Ovary (tissue), 9 donors: ENCODE results near the gene BID. TPM values are rescaled to one million over a fixed set of nuclear protein-coding genes. Genes with fewer than 3 reads are reported as not detected.

Experiments used
- DNase-seq, 5 donors: peaks; one replicate each; pipeline ENCODE4 v3.0.0-alpha.2; 2019 to 2020
- H3K27ac ChIP-seq, 2 donors: fragments of 200-600 bp; one replicate each; pipeline versions ENCODE4 v1.5.1 to v1.8.0; 2019 to 2022
- H3K27me3 ChIP-seq: fragments of 200-600 bp; one replicate; pipeline ENCODE4 v1.8.0; 2022
- H3K36me3 ChIP-seq: fragments of 200-600 bp; sonication (generic); one replicate; pipeline ENCODE4 v1.5.1; 2019
- H3K4me1 ChIP-seq: one replicate; pipeline ENCODE4 v1.8.1; 2013; ENCODE audit warnings: mild to moderate bottlenecking, moderate library complexity; ENCODE audit not compliant: insufficient read depth
- H3K4me3 ChIP-seq: fragments of 200-600 bp; sonication (generic); one replicate; pipeline ENCODE4 v1.5.1; 2017
- H3K9me3 ChIP-seq, 2 donors: fragments of 200-600 bp in 1 of 2; sonication (generic) in 1 of 2; one replicate each; pipeline versions ENCODE4 v1.5.1 to v1.8.1; 2013 to 2019; ENCODE audit warnings: mild to moderate bottlenecking in 1 of 2, moderate library complexity in 1 of 2
- CTCF ChIP-seq, 3 donors: fragments of 450-650 bp in 2 of 3; fragments of 200-600 bp in 1 of 3; IDR thresholded peaks; one replicate each; pipeline versions ENCODE4 v1.5.1 to v1.8.0; 2016 to 2022; ENCODE audit warnings: antibody characterized with exemption in 3 of 3, mild to moderate bottlenecking in 1 of 3
- EP300 ChIP-seq: sonication (generic); formaldehyde crosslinking; IDR thresholded peaks from one replicate; pipeline ENCODE4 v1.6.1; 2017; ENCODE audit warnings: antibody characterized with exemption
- POLR2A ChIP-seq: fragments of 450-650 bp; IDR thresholded peaks from one replicate; pipeline ENCODE4 v1.6.1; 2017; ENCODE audit warnings: antibody characterized with exemption, mild to moderate bottlenecking, moderate library complexity
- WGBS, 3 donors: extraction: QIAGEN DNeasy Blood & Tissue Kit in 1 of 3; methylation state at CpG; one replicate each; pipeline versions ENCODE4 v1.1.5 to v1.1.7; 2013 to 2017; 5-methylcytosine and 5-hydroxymethylcytosine counted together
- intact Hi-C, 4 donors: fragments of 100-400 bp; cut with DNase I; formaldehyde crosslinking; loops; one replicate each; pipeline versions ENCODE4 v1.11.0 to v1.15.1; 2022 to 2023
- polyA plus RNA-seq, 2 donors: library from polyadenylated mRNA; stranded (reverse); fragments of 200-250 nt in 1 of 2; fragments of 350-450 nt in 1 of 2; fragmentation: Illumina TruSeq in 1 of 2; extraction: RNeasy Lipid Tissue Mini Kit (QIAGEN cat#74804) in 1 of 2; gene quantifications; one replicate each; pipeline ENCODE4 v1.2.3, GENCODE V29; 2013 to 2014
- total RNA-seq, 7 donors: library from RNA; depleted of rRNA in 2 of 7; stranded (reverse); fragments of >200 nt in 2 of 7; fragmentation: NEBNext Ultra II Directional in 3 of 7; extraction: Animal tissue kit (Norgen Biotek cat#: 25700) in 3 of 7; gene quantifications; one replicate each; pipeline versions ENCODE4 v1.1.0 to v1.2.4, GENCODE V29; 2016 to 2023
- donor health status: DM: no; HTN: no; CAD: no; lungs with moderate emphysema.
- donor health status: DM: no; HTN: no; CAD: no.
- donor health status: Bipolar disorder and iron deficiency.
- donor health status: DM: yes; HTN: yes; CAD: no.
- donor health status: DM: no; HTN: no; CAD: no.
- donor health status: DM: yes; HTN: yes; CAD: no.

The BID gene
- total and polyA plus RNA-seq, 9 donors: 3.2 to 13.8 (median 6.1) TPM

- intact Hi-C loops: no loop called here
- no peaks in the 10 kb centered on the region for H3K36me3 ChIP-seq
- peak; percentile 26 to 58 (median 39) for TF ChIP-seq CTCF (IDR thresholded peaks at IDR 0.05)
- TF ChIP-seq EP300: no peak
- no peak for TF ChIP-seq POLR2A
- 33 to 46% (median 38%) methylated on average over 8 to 9 of the region's 9 CpGs for WGBS, 3 donors
- DNase-seq: peak; percentile 40 to 68 (median 65)
- no peaks in the 10 kb centered on the region for H3K27me3 ChIP-seq
- no peak overlapping the region for H3K4me3 ChIP-seq
- H3K27ac ChIP-seq: no peak overlapping the region
- peaks cover 9% of the 10 kb centered on the region for H3K4me1 ChIP-seq
- H3K9me3 ChIP-seq: no peaks in the 10 kb centered on the region
Measured at GRCh38 chr22:17742527-17742902, 31.8 kb downstream of the BID start.

- intact Hi-C loops: no loop called here
- Histone ChIP-seq H3K36me3 (no peaks in the 10 kb centered on the region), H3K4me3 (no peak overlapping the region), H3K27ac (no peak overlapping the region), H3K9me3 (no peaks in the 10 kb centered on the region), H3K4me1 (peaks cover 9% of the 10 kb centered on the region), H3K27me3 (no peaks in the 10 kb centered on the region)
- DNase-seq: no peak
- no peak for TF ChIP-seq EP300
- no peak for TF ChIP-seq CTCF (IDR thresholded peaks at IDR 0.05)
- no peak for TF ChIP-seq POLR2A
- WGBS, 3 donors: 70 to 74% (median 71%) methylated on average over 17 to 18 of the region's 18 CpGs
Measured at GRCh38 chr22:17741866-17742526, 32.3 kb downstream of the BID start.

- 92 to 95% (median 93%) methylated on average over 27 to 36 of the region's 36 CpGs for WGBS, 3 donors
- intact Hi-C loops: no loop called here
- DNase-seq: no peak
- TF ChIP-seq EP300 (no peak), CTCF (IDR thresholded peaks at IDR 0.05) (no peak), POLR2A (no peak)
- peaks cover 9% of the 10 kb centered on the region for H3K4me1 ChIP-seq
- H3K27ac ChIP-seq: no peak overlapping the region
- H3K4me3 ChIP-seq: no peak overlapping the region
- no peaks in the 10 kb centered on the region for H3K27me3 ChIP-seq
- H3K9me3 ChIP-seq: no peaks in the 10 kb centered on the region
- H3K36me3 ChIP-seq: no peaks in the 10 kb centered on the region
Measured at GRCh38 chr22:17739196-17739975, 34.9 kb downstream of the BID start.

- DNase-seq: no peak
- TF ChIP-seq EP300 (no peak), CTCF (IDR thresholded peaks at IDR 0.05) (no peak), POLR2A (no peak)
Measured at GRCh38 chr22:17738386-17739128, 35.7 kb downstream of the BID start.

More at GRCh38 chr22:17738386-17739128, 35.7 kb downstream of the BID start:
- intact Hi-C loops: no loop called here
- no peaks in the 10 kb centered on the region for H3K36me3 ChIP-seq
- H3K4me1 ChIP-seq: peaks cover 1% of the 10 kb centered on the region
- H3K27ac ChIP-seq: no peak overlapping the region
- H3K27me3 ChIP-seq: no peaks in the 10 kb centered on the region
- no peak overlapping the region for H3K4me3 ChIP-seq
- WGBS, 3 donors: 79 to 87% (median 82%) methylated on average over 21 of the region's 21 CpGs
- no peaks in the 10 kb centered on the region for H3K9me3 ChIP-seq
